ENCODE data around the gene UIMC1. TPM values are rescaled to one million over a fixed set of nuclear protein-coding genes. Genes with fewer than 3 reads are reported as not detected.
A peak's percentile ranks its signal among the peaks of the same experiment; 100 is the strongest.

Gene UIMC1
- total RNA-seq, 1 experiment from 2014 or later = 53.0 TPM

DNA sequence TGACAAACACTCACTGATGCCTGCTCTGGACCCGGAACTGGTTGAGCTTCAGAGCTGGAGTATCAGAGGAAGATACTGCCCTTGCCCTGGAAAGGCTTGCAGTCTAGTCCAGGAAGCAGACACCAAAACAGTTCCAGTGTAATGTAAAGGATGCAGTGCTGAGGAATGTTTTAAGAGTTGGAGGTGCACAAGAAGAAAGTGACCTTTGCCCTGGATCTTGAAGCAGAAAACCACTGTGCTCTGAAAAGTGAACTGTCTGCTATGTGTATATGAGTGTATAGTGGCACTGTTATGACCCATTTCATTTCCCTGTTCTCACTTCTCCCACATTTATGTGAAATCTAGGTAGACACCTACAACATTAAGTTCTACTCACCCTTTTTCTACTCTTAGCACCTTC, 18.0 kb upstream of the UIMC1 start:
- no peak for TF ChIP-seq CTCF (conservative IDR thresholded peaks at IDR 0.05)
- peak overlapping the region in 1 of 2 experiments; percentile 4; a peak in 1 of 5 replicates for H3K4me3 Mint-ChIP-seq

More for the DNA sequence above, 18.0 kb upstream of the UIMC1 start:
- no peaks in the 10 kb centered on the region for H3K79me1 ChIP-seq (ENCODE audit: insufficient read depth, low read depth, low read length, poor library complexity, severe bottlenecking)
- H2AK5ac ChIP-seq (ENCODE audit: insufficient read length, low read length) = no peak overlapping the region
- H3K79me2 ChIP-seq (ENCODE audit: insufficient read depth, low read length) = no peaks in the 10 kb centered on the region
- no peak overlapping the region for H3K27ac Mint-ChIP-seq
- H2BK20ac ChIP-seq (ENCODE audit: low read depth, low read length, poor library complexity, severe bottlenecking) = no peak overlapping the region
- peaks cover 9 to 37% (median 36%) of the 10 kb centered on the region in 3 experiments; a peak in 6 of 7 replicates for H3K36me3 Mint-ChIP-seq (ENCODE audit: insufficient read depth in 1 of 3, low read depth in 3 of 3)
- no peaks in the 10 kb centered on the region for H3K27me3 Mint-ChIP-seq (ENCODE audit: low read depth)
- peaks cover 13 to 18% of the 10 kb centered on the region in 2 experiments for H3K4me1 Mint-ChIP-seq
- no peaks in the 10 kb centered on the region for H3K27me3 ChIP-seq (ENCODE audit: insufficient read depth, low read length)
- no peak overlapping the region for H4K91ac ChIP-seq (ENCODE audit: insufficient read length, low read depth, low read length)
- H3K4me2 ChIP-seq (ENCODE audit: insufficient read depth, insufficient read length, low read length) = no peak overlapping the region
- no peak overlapping the region for H4K5ac ChIP-seq (ENCODE audit: insufficient read length, low read depth, low read length)
- H3K18ac ChIP-seq (ENCODE audit: insufficient read length, low read depth, low read length) = no peak overlapping the region
- H3K4me1 ChIP-seq (ENCODE audit: insufficient read depth, low read length) = no peaks in the 10 kb centered on the region
- H2BK120ac ChIP-seq (ENCODE audit: low read depth, low read length, poor library complexity, severe bottlenecking) = no peak overlapping the region
- H2BK5ac ChIP-seq (ENCODE audit: insufficient read length, low read length) = no peak overlapping the region
- H3K27ac ChIP-seq (ENCODE audit: insufficient read length, low read depth, low read length) = no peak overlapping the region
- H2AFZ ChIP-seq (ENCODE audit: low read length) = no peak overlapping the region
- no peak overlapping the region for H3K9ac ChIP-seq (ENCODE audit: extremely low read depth, insufficient read length, low read length)
- DNase-seq = no peak
- H4K20me1 ChIP-seq (ENCODE audit: control insufficient read depth, insufficient read depth, insufficient read length) = no peaks in the 10 kb centered on the region
- H3K23me2 ChIP-seq (ENCODE audit: insufficient read length, low read depth, low read length, poor library complexity, severe bottlenecking) = peaks cover 12% of the 10 kb centered on the region
- no peaks in the 10 kb centered on the region for H3K9me3 ChIP-seq (ENCODE audit: control insufficient read depth, low read depth, low read length)
- no peak overlapping the region for H3K4ac ChIP-seq (ENCODE audit: low read depth, low read length)
- H4K8ac ChIP-seq (replicated peaks; ENCODE audit: insufficient read length, low read depth, low read length) = no peak overlapping the region
- no peak overlapping the region for H2BK15ac ChIP-seq (ENCODE audit: low read depth, low read length)
- no peak overlapping the region for H3K56ac ChIP-seq (ENCODE audit: insufficient read length, low read depth, low read length)
- H3T11ph ChIP-seq (ENCODE audit: low read length) = no peak overlapping the region
- H3K23ac ChIP-seq (ENCODE audit: insufficient read length, low read depth, low read length) = no peak overlapping the region
- no CpG with 5 or more reads among the region's 1 CpG for whole genome bisulfite sequencing (ENCODE audit: extremely low coverage, insufficient read length, low lambda C conversion rate)
- H2BK12ac ChIP-seq (ENCODE audit: insufficient read length, low read depth, low read length) = no peak overlapping the region
- no peaks in the 10 kb centered on the region for H3K9me3 Mint-ChIP-seq
- H3K14ac ChIP-seq (ENCODE audit: insufficient read depth, low read length) = no peak overlapping the region

Data from H9 (cell line).